ENCODE data around the gene VPS13A. TPM values are rescaled to one million over a fixed set of nuclear protein-coding genes. Genes with fewer than 3 reads are reported as not detected.

VPS13A gene
- total and polyA plus RNA-seq, 4 donors: 6.6 to 46.1 (median 32.6) TPM

DNA sequence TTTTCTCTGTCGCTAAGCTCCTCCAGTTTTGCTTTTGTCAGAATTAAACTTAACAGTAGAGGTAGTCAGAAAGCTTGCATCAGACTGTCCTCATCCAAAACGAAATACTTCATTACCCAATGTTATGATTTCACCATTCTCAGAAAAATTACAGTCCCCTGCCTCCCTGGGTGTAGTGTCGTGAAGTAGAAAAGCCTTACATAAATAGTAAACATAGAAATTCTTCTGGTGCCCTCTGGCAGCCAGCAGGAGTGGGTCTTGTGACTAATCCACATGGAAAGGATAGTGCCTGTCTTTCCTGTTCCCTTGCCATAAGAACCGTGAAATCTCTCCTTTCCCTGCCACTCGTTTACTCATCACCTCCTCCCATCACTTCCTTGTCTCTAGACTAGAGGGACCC is 240.2 kb downstream of the VPS13A start:
- intact Hi-C loops (cut with DNase I): no loop called here
- DNase-seq (no peak), ATAC-seq (ENCODE audit: low FRiP score) (peak; percentile 46)
- no peaks in the 10 kb centered on the region for H3K27me3 ChIP-seq (ENCODE audit: control insufficient read depth in 1 of 2, insufficient read depth in 2 of 2, low read length in 1 of 2)
- H3K9me3 ChIP-seq (ENCODE audit: control insufficient read depth, low read length): no peaks in the 10 kb centered on the region
- H3K36me3 ChIP-seq (ENCODE audit: control insufficient read depth in 1 of 2, insufficient read depth in 2 of 2, low read length in 1 of 2): no peaks in the 10 kb centered on the region
- H3K27ac ChIP-seq (ENCODE audit: low read depth in 1 of 2, low read length in 2 of 2): no peak overlapping the region
- 58 to 59% methylated on average over 5 of the region's 5 CpGs for WGBS, 2 donors
- H3K4me1 ChIP-seq (ENCODE audit: control insufficient read depth in 1 of 2, insufficient read depth in 2 of 2, low read length in 2 of 2): no peaks in the 10 kb centered on the region
- H3K4me3 ChIP-seq (ENCODE audit: low read length in 2 of 2): no peak overlapping the region

DNA sequence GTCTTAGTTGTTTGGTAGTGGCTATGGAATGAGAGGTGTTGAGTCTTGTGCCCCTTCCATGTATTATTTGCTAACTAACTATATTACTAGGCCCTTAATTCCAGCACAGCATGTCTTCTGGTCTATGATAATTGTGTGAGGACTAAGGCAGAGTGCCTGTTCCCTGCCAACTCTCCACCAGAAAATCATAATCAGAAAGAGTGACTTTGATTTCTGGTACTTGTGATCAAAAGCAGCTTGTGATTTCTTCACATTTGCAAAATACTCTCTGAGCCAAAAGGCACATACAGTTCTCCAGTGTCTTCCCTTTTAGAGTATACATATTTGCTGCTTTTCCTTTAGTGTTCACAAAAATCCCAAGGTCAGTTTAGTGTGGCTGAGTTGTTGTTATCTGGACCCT is 240.9 kb downstream of the VPS13A start:
- Histone ChIP-seq H3K4me1 (ENCODE audit: control insufficient read depth in 1 of 2, insufficient read depth in 2 of 2, low read length in 2 of 2) (no peaks in the 10 kb centered on the region), H3K27me3 (ENCODE audit: control insufficient read depth in 1 of 2, insufficient read depth in 2 of 2, low read length in 1 of 2) (no peaks in the 10 kb centered on the region), H3K4me3 (ENCODE audit: low read length in 2 of 2) (no peak overlapping the region), H3K27ac (ENCODE audit: low read depth in 1 of 2, low read length in 2 of 2) (no peak overlapping the region), H3K9me3 (ENCODE audit: control insufficient read depth, low read length) (no peaks in the 10 kb centered on the region), H3K36me3 (ENCODE audit: control insufficient read depth in 1 of 2, insufficient read depth in 2 of 2, low read length in 1 of 2) (no peaks in the 10 kb centered on the region)
- no peak for DNase-seq
- intact Hi-C loops (cut with DNase I): no loop called here
- ATAC-seq (ENCODE audit: low FRiP score): no peak

GRCh38 chr9:77420641-77421040 is 243.3 kb downstream of the VPS13A start:
- whole genome bisulfite sequencing, 2 donors: 43 to 51% methylated on average over 2 of the region's 2 CpGs
- H3K9me3 ChIP-seq (ENCODE audit: control insufficient read depth, low read length): no peaks in the 10 kb centered on the region
- H3K4me3 ChIP-seq (ENCODE audit: low read length in 2 of 2): no peak overlapping the region
- H3K27me3 ChIP-seq (ENCODE audit: control insufficient read depth in 1 of 2, insufficient read depth in 2 of 2, low read length in 1 of 2): no peaks in the 10 kb centered on the region
- DNase-seq: no peak
- H3K4me1 ChIP-seq (ENCODE audit: control insufficient read depth in 1 of 2, insufficient read depth in 2 of 2, low read length in 2 of 2): no peaks in the 10 kb centered on the region
- H3K27ac ChIP-seq (ENCODE audit: low read depth in 1 of 2, low read length in 2 of 2): no peak overlapping the region
- H3K36me3 ChIP-seq (ENCODE audit: control insufficient read depth in 1 of 2, insufficient read depth in 2 of 2, low read length in 1 of 2): peaks cover 0 to 1% of the 10 kb centered on the region in 2 donors
- intact Hi-C loops (cut with DNase I): no loop called here
- ATAC-seq (ENCODE audit: low FRiP score): no peak

DNA sequence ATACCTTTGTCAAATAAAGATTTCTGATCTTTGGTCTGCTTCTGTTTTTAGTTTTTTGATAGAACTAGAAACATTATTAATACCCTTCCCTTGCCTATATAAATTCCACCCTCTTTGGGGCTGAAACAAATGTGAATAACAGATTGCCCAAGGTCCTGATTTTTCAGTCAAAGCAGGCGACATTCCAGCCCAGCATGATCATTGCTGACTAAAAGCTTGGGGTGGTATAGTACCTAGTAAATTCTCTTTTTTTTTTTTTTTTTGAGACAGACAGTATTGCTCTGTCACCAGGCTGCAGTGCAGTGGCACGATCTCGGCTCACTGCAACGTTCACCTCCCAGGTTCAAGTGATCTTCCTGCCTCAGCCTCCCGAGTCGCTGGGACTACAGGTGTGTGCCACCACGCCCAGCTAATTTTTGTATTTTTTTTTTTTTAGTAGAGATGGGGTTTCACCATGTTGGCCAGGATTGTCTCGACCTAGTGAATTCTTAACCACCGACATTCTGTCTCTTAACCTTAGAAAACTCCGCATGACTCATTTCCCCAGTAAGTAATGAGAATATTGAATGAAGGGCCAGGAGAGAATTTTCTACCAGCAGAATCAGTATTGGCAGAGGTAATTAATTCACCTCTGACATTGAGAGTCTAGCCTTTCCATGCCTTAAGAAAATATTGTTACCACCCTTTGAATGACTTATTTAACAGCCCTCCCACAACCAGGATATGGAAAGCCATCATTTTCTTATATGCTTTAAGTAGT is 244.4 kb downstream of the VPS13A start:
- no peak for ATAC-seq (ENCODE audit: low FRiP score)

DNA sequence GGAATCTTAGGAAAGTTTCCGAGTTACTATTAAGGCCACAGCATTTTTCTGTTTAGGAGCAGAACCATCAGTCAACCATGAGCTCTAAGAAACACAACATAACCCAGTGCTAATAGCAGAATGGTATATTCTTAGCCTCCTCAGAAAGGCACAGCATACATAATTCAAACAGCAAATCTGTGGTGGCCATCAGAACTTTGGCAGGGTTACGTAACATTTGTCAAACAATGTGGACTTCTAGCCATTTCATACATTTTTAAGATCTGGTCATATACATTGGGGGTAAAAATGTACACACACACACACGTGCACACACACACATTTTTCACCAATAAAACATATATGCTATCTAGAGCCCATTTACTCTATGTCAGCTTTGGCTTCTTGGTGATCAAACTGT is 245.6 kb downstream of the VPS13A start:
- DNase-seq (no peak), ATAC-seq (ENCODE audit: low FRiP score) (no peak)
- 82 to 89% methylated on average over 3 of the region's 3 CpGs for WGBS, 2 donors
- H3K27ac ChIP-seq (ENCODE audit: low read depth in 1 of 2, low read length in 2 of 2): no peak overlapping the region
- peaks cover 0 to 1% of the 10 kb centered on the region in 2 donors for H3K36me3 ChIP-seq (ENCODE audit: control insufficient read depth in 1 of 2, insufficient read depth in 2 of 2, low read length in 1 of 2)
- intact Hi-C loops (cut with DNase I): no loop called here
- H3K9me3 ChIP-seq (ENCODE audit: control insufficient read depth, low read length): no peaks in the 10 kb centered on the region
- H3K27me3 ChIP-seq (ENCODE audit: control insufficient read depth in 1 of 2, insufficient read depth in 2 of 2, low read length in 1 of 2): no peaks in the 10 kb centered on the region
- H3K4me3 ChIP-seq (ENCODE audit: low read length in 2 of 2): no peak overlapping the region
- H3K4me1 ChIP-seq (ENCODE audit: control insufficient read depth in 1 of 2, insufficient read depth in 2 of 2, low read length in 2 of 2): no peaks in the 10 kb centered on the region

More for the DNA sequence above, 244.4 kb downstream of the VPS13A start:
- Histone ChIP-seq H3K9me3 (ENCODE audit: control insufficient read depth, low read length) (no peaks in the 10 kb centered on the region), H3K27me3 (ENCODE audit: control insufficient read depth in 1 of 2, insufficient read depth in 2 of 2, low read length in 1 of 2) (no peaks in the 10 kb centered on the region), H3K4me3 (ENCODE audit: low read length in 2 of 2) (no peak overlapping the region), H3K27ac (ENCODE audit: low read depth in 1 of 2, low read length in 2 of 2) (no peak overlapping the region), H3K36me3 (ENCODE audit: control insufficient read depth in 1 of 2, insufficient read depth in 2 of 2, low read length in 1 of 2) (peaks cover 0 to 1% of the 10 kb centered on the region in 2 donors), H3K4me1 (ENCODE audit: control insufficient read depth in 1 of 2, insufficient read depth in 2 of 2, low read length in 2 of 2) (no peaks in the 10 kb centered on the region)
- DNase-seq: no peak
- 97% methylated on average over 10 of the region's 10 CpGs for WGBS, 2 donors
- intact Hi-C loops (cut with DNase I): no loop called here

DNA sequence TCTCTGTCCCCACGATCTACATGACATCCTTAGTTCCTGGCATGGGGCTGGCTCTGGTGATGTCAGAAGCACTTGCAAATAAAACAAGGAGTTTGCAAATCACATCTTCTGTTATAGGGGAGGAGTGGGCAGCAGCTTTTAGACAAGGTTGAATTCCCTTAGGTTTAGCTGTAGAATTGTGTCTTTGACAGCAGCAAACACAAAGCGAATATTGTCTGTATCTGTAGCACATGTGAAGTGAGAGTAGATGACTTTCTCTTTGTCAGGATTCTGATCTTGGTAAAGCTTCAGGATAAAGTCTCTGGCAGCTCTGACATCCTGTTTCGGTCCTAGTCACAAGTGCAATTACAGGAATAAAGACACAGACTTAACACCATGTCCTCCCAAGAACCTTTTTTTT is 246.5 kb downstream of the VPS13A start:
- no peak for ATAC-seq (ENCODE audit: low FRiP score)
- Histone ChIP-seq H3K27me3 (ENCODE audit: control insufficient read depth in 1 of 2, insufficient read depth in 2 of 2, low read length in 1 of 2) (no peaks in the 10 kb centered on the region), H3K9me3 (ENCODE audit: control insufficient read depth, low read length) (no peaks in the 10 kb centered on the region), H3K4me3 (ENCODE audit: low read length in 2 of 2) (no peak overlapping the region), H3K27ac (ENCODE audit: low read depth in 1 of 2, low read length in 2 of 2) (no peak overlapping the region), H3K4me1 (ENCODE audit: control insufficient read depth in 1 of 2, insufficient read depth in 2 of 2, low read length in 2 of 2) (no peaks in the 10 kb centered on the region), H3K36me3 (ENCODE audit: control insufficient read depth in 1 of 2, insufficient read depth in 2 of 2, low read length in 1 of 2) (peaks cover 0 to 1% of the 10 kb centered on the region in 2 donors)
- WGBS, 2 donors: 90 to 95% methylated on average over 3 of the region's 3 CpGs
- no peak for DNase-seq
- intact Hi-C loops (cut with DNase I): no loop called here

DNA sequence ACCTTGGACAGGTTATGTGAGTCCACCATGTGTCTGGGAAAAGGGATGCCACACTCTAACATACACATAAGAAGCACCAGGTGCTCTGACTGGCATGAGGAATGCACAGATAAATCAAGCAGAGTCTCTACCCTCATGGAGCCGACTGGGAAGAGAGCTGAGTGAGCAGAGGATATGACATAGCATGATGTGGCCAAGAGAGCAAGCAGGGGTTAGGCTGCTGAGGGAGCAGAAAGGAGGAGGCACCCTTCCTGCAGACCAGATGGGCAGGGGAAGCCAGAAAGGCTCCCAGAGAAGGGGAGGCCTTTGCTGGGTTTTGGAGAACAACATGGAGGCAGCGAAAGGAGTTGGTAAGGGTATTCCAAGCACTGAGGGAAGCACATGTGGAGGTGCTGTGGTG is 247.7 kb downstream of the VPS13A start:
- Histone ChIP-seq H3K27me3 (ENCODE audit: control insufficient read depth in 1 of 2, insufficient read depth in 2 of 2, low read length in 1 of 2) (no peaks in the 10 kb centered on the region), H3K36me3 (ENCODE audit: control insufficient read depth in 1 of 2, insufficient read depth in 2 of 2, low read length in 1 of 2) (peaks cover 0 to 1% of the 10 kb centered on the region in 2 donors), H3K4me3 (ENCODE audit: low read length in 2 of 2) (no peak overlapping the region), H3K9me3 (ENCODE audit: control insufficient read depth, low read length) (no peaks in the 10 kb centered on the region), H3K27ac (ENCODE audit: low read depth in 1 of 2, low read length in 2 of 2) (no peak overlapping the region), H3K4me1 (ENCODE audit: control insufficient read depth in 1 of 2, insufficient read depth in 2 of 2, low read length in 2 of 2) (no peaks in the 10 kb centered on the region)
- DNase-seq: no peak
- intact Hi-C loops (cut with DNase I): no loop called here
- ATAC-seq (ENCODE audit: low FRiP score): no peak
- WGBS, 2 donors: 80 to 88% methylated on average over 2 of the region's 2 CpGs

DNA sequence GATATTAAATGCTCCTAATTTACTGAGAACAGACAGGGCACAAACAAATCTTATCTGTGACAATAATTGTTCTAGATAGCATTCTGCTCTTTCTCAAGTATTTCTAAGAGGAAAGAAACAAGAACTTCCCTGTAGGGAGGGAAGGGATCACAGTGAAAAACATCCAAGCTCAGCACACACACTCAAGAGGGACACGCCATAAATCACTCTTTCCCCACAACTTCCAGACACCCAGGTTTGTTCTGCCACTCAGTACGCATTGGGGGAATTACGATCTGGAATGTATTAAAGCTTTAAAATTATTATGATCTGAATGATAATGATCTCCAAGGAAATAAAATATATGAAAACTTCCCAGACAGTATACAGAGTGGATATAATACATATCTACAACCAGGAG is 249.4 kb downstream of the VPS13A start:
- H3K27me3 ChIP-seq (ENCODE audit: control insufficient read depth in 1 of 2, insufficient read depth in 2 of 2, low read length in 1 of 2): no peaks in the 10 kb centered on the region
- no peak overlapping the region for H3K27ac ChIP-seq (ENCODE audit: low read depth in 1 of 2, low read length in 2 of 2)
- H3K4me1 ChIP-seq (ENCODE audit: control insufficient read depth in 1 of 2, insufficient read depth in 2 of 2, low read length in 2 of 2): no peaks in the 10 kb centered on the region
- H3K36me3 ChIP-seq (ENCODE audit: control insufficient read depth in 1 of 2, insufficient read depth in 2 of 2, low read length in 1 of 2): peaks cover 0 to 1% of the 10 kb centered on the region in 2 donors
- ATAC-seq (ENCODE audit: low FRiP score) (no peak), DNase-seq (no peak)
- WGBS, 2 donors: 53 to 71% methylated on average over 3 of the region's 3 CpGs
- no peaks in the 10 kb centered on the region for H3K9me3 ChIP-seq (ENCODE audit: control insufficient read depth, low read length)
- intact Hi-C loops (cut with DNase I): no loop called here
- no peak overlapping the region for H3K4me3 ChIP-seq (ENCODE audit: low read length in 2 of 2)

- DNase-seq (no peak), ATAC-seq (ENCODE audit: low FRiP score) (no peak)
- intact Hi-C loops (cut with DNase I): no loop called here
- H3K4me1 ChIP-seq (ENCODE audit: control insufficient read depth in 1 of 2, insufficient read depth in 2 of 2, low read length in 2 of 2): no peaks in the 10 kb centered on the region
- H3K27ac ChIP-seq (ENCODE audit: low read depth in 1 of 2, low read length in 2 of 2): no peak overlapping the region
- no peak overlapping the region for H3K4me3 ChIP-seq (ENCODE audit: low read length in 2 of 2)
- H3K27me3 ChIP-seq (ENCODE audit: control insufficient read depth in 1 of 2, insufficient read depth in 2 of 2, low read length in 1 of 2): no peaks in the 10 kb centered on the region
- peaks cover 0 to 1% of the 10 kb centered on the region in 2 donors for H3K36me3 ChIP-seq (ENCODE audit: control insufficient read depth in 1 of 2, insufficient read depth in 2 of 2, low read length in 1 of 2)
- H3K9me3 ChIP-seq (ENCODE audit: control insufficient read depth, low read length): no peaks in the 10 kb centered on the region
- 82 to 84% methylated on average over 7 of the region's 7 CpGs for WGBS, 2 donors
Measured at GRCh38 chr9:77427256-77427927, 250.1 kb downstream of the VPS13A start.

Data from aorta (tissue), 5 donors.